ENCODE results near the gene LSM6.

- TF ChIP-seq, protein P1, sequence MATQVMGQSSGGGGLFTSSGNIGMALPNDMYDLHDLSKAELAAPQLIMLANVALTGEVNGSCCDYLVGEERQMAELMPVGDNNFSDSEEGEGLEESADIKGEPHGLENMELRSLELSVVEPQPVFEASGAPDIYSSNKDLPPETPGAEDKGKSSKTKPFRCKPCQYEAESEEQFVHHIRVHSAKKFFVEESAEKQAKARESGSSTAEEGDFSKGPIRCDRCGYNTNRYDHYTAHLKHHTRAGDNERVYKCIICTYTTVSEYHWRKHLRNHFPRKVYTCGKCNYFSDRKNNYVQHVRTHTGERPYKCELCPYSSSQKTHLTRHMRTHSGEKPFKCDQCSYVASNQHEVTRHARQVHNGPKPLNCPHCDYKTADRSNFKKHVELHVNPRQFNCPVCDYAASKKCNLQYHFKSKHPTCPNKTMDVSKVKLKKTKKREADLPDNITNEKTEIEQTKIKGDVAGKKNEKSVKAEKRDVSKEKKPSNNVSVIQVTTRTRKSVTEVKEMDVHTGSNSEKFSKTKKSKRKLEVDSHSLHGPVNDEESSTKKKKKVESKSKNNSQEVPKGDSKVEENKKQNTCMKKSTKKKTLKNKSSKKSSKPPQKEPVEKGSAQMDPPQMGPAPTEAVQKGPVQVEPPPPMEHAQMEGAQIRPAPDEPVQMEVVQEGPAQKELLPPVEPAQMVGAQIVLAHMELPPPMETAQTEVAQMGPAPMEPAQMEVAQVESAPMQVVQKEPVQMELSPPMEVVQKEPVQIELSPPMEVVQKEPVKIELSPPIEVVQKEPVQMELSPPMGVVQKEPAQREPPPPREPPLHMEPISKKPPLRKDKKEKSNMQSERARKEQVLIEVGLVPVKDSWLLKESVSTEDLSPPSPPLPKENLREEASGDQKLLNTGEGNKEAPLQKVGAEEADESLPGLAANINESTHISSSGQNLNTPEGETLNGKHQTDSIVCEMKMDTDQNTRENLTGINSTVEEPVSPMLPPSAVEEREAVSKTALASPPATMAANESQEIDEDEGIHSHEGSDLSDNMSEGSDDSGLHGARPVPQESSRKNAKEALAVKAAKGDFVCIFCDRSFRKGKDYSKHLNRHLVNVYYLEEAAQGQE (tag by site-specific recombination; IDR thresholded peaks at IDR 0.05) = no peak
- TF ChIP-seq CTCF (tag by site-specific recombination; IDR thresholded peaks at IDR 0.05) (no peak), ZNF664 (tag by site-specific recombination; IDR thresholded peaks at IDR 0.05) (no peak), ZNF350 (tag by site-specific recombination; IDR thresholded peaks at IDR 0.05) (no peak), ZNF335 (tag by site-specific recombination; conservative IDR thresholded peaks at IDR 0.05) (no peak)
These were observed 31.9 kb downstream of the LSM6 start for GRCh38 chr4:146207410-146207809.
